HTR-8/SVneo (cell line): Measurements from ENCODE around the gene CRHR2.

ENCODE experiments used
- DNase-seq: peaks from one replicate; pipeline ENCODE4 v3.0.0; 2011; ENCODE audit warnings: low spot score, mixed read lengths; ENCODE audit not compliant: insufficient read length
- FAIRE-seq: peaks from 2 replicates; lab custom pipeline; 2011; peaks lifted over from hg19 to GRCh38; lab: Jason Lieb, UNC

CRHR2 gene

GRCh38 chr7:30683816-30684215, 1.6 kb upstream of the CRHR2 start:
- no peak for DNase-seq
- no peak for FAIRE-seq

GRCh38 chr7:30683306-30683705, 1.1 kb upstream of the CRHR2 start:
- DNase-seq (no peak), FAIRE-seq (no peak)

GRCh38 chr7:30681815-30682211, 443 bp downstream of the CRHR2 start:
- DNase-seq, result no peak

GRCh38 chr7:30681331-30681797, 892 bp downstream of the CRHR2 start:
- DNase-seq, result no peak
- FAIRE-seq, result no peak

More at GRCh38 chr7:30681815-30682211, 443 bp downstream of the CRHR2 start:
- FAIRE-seq, result no peak

GRCh38 chr7:30679664-30680063, 2.6 kb downstream of the CRHR2 start:
- FAIRE-seq (no peak), DNase-seq (no peak)

GRCh38 chr7:30678805-30679204, 3.5 kb downstream of the CRHR2 start:
- DNase-seq, result no peak
- no peak for FAIRE-seq

GRCh38 chr7:30674876-30675275, 7.4 kb downstream of the CRHR2 start:
- DNase-seq (no peak), FAIRE-seq (no peak)

- FAIRE-seq (no peak), DNase-seq (no peak)
Measured at GRCh38 chr7:30674420-30674819, 7.8 kb downstream of the CRHR2 start.

- FAIRE-seq (no peak), DNase-seq (peak; percentile 56)
Measured at GRCh38 chr7:30671793-30672465, 10.3 kb downstream of the CRHR2 start.

- no peak for FAIRE-seq
Measured at GRCh38 chr7:30668102-30668501, 14.2 kb downstream of the CRHR2 start.

GRCh38 chr7:30667172-30667571, 15.1 kb downstream of the CRHR2 start:
- FAIRE-seq, result no peak

More at GRCh38 chr7:30668102-30668501, 14.2 kb downstream of the CRHR2 start:
- no peak for DNase-seq

GRCh38 chr7:30665449-30665848, 16.8 kb downstream of the CRHR2 start:
- FAIRE-seq (no peak), DNase-seq (no peak)

More at GRCh38 chr7:30667172-30667571, 15.1 kb downstream of the CRHR2 start:
- no peak for DNase-seq

- FAIRE-seq (no peak), DNase-seq (no peak)
Measured at GRCh38 chr7:30665043-30665442, 17.2 kb downstream of the CRHR2 start.

- no peak for DNase-seq
- FAIRE-seq, result no peak
Measured at GRCh38 chr7:30664184-30664885, 17.9 kb downstream of the CRHR2 start.

- no peak for FAIRE-seq
- no peak for DNase-seq
Measured at GRCh38 chr7:30663414-30663813, 18.8 kb downstream of the CRHR2 start.

- FAIRE-seq (no peak), DNase-seq (no peak)
Measured at GRCh38 chr7:30662431-30662939, 19.8 kb downstream of the CRHR2 start.

GRCh38 chr7:30661926-30662325, 20.3 kb downstream of the CRHR2 start:
- no peak for DNase-seq
- FAIRE-seq, result no peak

GRCh38 chr7:30660331-30661255, 21.7 kb downstream of the CRHR2 start:
- no peak for FAIRE-seq
- no peak for DNase-seq

- FAIRE-seq, result no peak
- no peak for DNase-seq
Measured at GRCh38 chr7:30659312-30659711, 22.9 kb downstream of the CRHR2 start.

GRCh38 chr7:30658479-30659074, 23.7 kb downstream of the CRHR2 start:
- no peak for DNase-seq
- FAIRE-seq, result no peak
